Skeletal muscle tissue (tissue), 4 donors: ENCODE results near the gene GALNT18. TPM values are rescaled to one million over a fixed set of nuclear protein-coding genes. Genes with fewer than 3 reads are reported as not detected.

Experiments
- H3K27ac ChIP-seq: one replicate; pipeline ENCODE4 v1.7.0; 2013; ENCODE audit warnings: mild to moderate bottlenecking, low read depth, low read length, inconsistent platforms
- H3K27me3 ChIP-seq, 3 donors: one replicate each; pipeline ENCODE4 v1.7.0; 2013; ENCODE audit warnings: low read length in 3 of 3; ENCODE audit not compliant: control insufficient read depth in 3 of 3, insufficient read depth in 3 of 3
- H3K36me3 ChIP-seq, 3 donors: one replicate each; pipeline ENCODE4 v1.7.0; 2013; ENCODE audit warnings: low read length in 3 of 3; ENCODE audit not compliant: control insufficient read depth in 3 of 3, insufficient read depth in 3 of 3
- H3K4me1 ChIP-seq, 3 donors: one replicate each; pipeline ENCODE4 v1.7.0; 2013; ENCODE audit warnings: low read length in 3 of 3, mild to moderate bottlenecking in 3 of 3; ENCODE audit not compliant: control insufficient read depth in 3 of 3, insufficient read depth in 3 of 3
- H3K4me3 ChIP-seq, 3 donors: one replicate each; pipeline ENCODE4 v1.7.0; 2013; ENCODE audit warnings: low read length in 3 of 3
- H3K9ac ChIP-seq, 3 donors: one replicate each; pipeline ENCODE4 v1.7.0; 2013; ENCODE audit warnings: low read length in 3 of 3, mild to moderate bottlenecking in 3 of 3, moderate library complexity in 2 of 3, low read depth in 1 of 3
- H3K9me3 ChIP-seq, 3 donors: one replicate each; pipeline ENCODE4 v1.7.0; 2013; ENCODE audit warnings: low read length in 3 of 3; ENCODE audit not compliant: control insufficient read depth in 3 of 3
- total RNA-seq: library from RNA; depleted of rRNA; stranded (reverse); fragments of >200 nt; gene quantifications from one replicate; pipeline ENCODE4 v1.2.3, GENCODE V29; 2014
- donor health status: Osteomylitis.

The GALNT18 gene
- total RNA-seq, 1 donor from 2014 or later, result 9.4 TPM

DNA sequence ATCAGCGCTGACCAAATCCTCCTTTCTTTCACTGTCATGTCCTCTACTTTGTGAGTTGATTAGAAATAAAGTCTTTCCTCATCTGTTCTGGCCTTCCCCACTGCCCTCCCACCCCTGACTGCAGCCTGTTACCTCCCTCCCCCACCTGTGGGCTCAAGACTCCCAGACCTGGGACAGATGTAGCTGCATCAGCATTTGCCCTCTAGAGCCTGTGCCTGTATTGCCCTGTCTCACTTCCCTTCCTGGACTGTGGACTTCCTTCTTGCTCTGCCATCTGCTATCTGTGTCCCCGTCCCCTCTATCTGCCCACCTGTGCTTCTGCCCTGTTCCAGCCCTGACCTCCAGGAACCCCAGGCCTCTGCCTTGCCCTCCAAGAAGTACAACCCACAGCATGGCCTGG lies 122.5 kb downstream of the GALNT18 start:
- Histone ChIP-seq H3K9ac (no peak overlapping the region), H3K9me3 (no peaks in the 10 kb centered on the region), H3K4me3 (no peak overlapping the region), H3K27ac (no peak overlapping the region), H3K36me3 (no peaks in the 10 kb centered on the region), H3K27me3 (no peaks in the 10 kb centered on the region), H3K4me1 (peaks cover 6 to 15% (median 11%) of the 10 kb centered on the region in 3 donors)

DNA sequence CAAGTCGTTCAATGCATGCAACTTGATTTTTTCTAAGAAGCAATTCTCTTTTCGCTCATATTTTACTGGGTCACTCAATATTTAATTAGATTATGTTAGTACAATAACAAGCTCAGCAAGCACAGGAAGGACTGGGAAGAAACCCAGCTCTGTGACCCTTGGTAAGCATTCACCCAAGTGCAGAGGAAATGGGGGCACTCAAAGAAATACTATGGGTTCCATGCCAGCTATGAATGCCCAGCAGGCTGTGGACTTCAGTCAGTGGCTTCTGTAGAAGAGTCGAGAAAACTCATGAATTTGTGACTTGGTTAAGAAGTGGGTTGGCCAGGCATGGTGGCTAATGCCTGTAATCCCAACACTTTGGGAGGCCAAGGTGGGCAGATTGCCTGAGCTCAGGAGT lies 123.6 kb downstream of the GALNT18 start:
- peaks cover 6 to 15% (median 11%) of the 10 kb centered on the region in 3 donors for H3K4me1 ChIP-seq
- no peaks in the 10 kb centered on the region for H3K27me3 ChIP-seq
- H3K9ac ChIP-seq, result no peak overlapping the region
- no peak overlapping the region for H3K27ac ChIP-seq
- H3K36me3 ChIP-seq, result no peaks in the 10 kb centered on the region
- no peak overlapping the region for H3K4me3 ChIP-seq
- H3K9me3 ChIP-seq, result no peaks in the 10 kb centered on the region

DNA sequence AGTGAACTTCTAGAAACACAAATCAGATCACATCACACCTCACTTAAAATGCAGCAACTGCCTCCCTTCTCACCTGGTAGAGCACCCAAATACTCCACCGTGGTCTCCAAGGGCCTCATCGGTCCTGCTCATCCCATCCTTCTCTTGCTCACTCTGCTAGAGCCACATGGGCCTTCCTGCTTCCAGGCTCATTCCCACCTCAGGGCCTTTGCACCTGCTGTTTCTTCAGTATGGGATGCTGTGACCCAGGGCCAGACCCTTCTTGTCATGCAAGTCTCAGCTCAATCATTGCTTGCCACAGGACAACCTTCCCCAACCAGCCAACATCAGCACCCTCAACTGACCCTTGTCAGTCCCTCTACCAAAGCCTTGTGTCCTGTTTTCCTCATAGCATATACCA lies 124.9 kb downstream of the GALNT18 start:
- Histone ChIP-seq H3K4me1 (peaks cover 2 to 7% (median 3%) of the 10 kb centered on the region in 3 donors), H3K9me3 (no peaks in the 10 kb centered on the region), H3K27ac (no peak overlapping the region), H3K4me3 (no peak overlapping the region), H3K27me3 (no peaks in the 10 kb centered on the region), H3K36me3 (no peaks in the 10 kb centered on the region), H3K9ac (no peak overlapping the region)

DNA sequence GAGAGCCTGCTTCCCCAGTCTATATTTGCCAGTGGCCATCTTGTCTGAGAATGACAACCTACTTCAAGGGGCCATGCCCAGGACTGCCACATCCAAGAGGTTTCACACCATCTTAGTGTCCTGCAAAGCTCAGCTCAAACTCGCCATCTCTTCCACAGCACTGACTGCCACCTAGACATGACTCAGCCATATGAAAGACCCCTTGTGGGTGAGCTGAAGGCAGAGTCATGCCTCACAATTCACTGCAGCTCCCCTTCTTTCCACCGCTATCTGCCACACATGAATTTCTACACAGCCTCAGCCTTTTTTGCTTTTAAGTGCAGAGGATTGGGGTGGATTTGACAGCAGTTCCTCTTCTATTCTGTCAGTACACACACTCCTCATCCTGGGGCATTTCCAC lies 127.5 kb downstream of the GALNT18 start:
- Histone ChIP-seq H3K36me3 (no peaks in the 10 kb centered on the region), H3K9me3 (no peaks in the 10 kb centered on the region), H3K27me3 (no peaks in the 10 kb centered on the region), H3K9ac (no peak overlapping the region), H3K4me1 (peaks cover 0 to 8% (median under 1%) of the 10 kb centered on the region in 3 donors), H3K4me3 (no peak overlapping the region), H3K27ac (no peak overlapping the region)

DNA sequence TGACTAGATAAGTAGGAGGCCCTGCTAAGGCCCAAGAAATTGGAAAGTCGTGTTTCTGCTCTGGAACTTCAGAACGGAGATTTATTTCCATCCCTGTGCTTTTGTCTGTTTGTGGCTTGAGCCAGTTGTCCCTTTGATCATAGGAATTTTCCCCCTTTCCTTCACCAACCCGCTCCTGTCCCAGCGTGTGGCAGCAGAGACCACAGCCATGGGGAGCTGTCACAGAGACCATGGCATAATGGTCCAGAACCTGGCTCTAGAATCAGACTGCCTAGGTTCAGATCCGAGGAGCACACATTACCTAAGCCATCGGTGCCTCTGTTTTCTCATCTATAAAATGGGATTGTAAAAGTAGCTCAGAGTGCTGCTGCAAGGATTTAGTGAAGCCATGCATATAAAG lies 128.1 kb downstream of the GALNT18 start:
- H3K4me1 ChIP-seq, result peaks cover 0 to 8% (median 0%) of the 10 kb centered on the region in 3 donors
- H3K36me3 ChIP-seq, result no peaks in the 10 kb centered on the region
- no peak overlapping the region for H3K9ac ChIP-seq

DNA sequence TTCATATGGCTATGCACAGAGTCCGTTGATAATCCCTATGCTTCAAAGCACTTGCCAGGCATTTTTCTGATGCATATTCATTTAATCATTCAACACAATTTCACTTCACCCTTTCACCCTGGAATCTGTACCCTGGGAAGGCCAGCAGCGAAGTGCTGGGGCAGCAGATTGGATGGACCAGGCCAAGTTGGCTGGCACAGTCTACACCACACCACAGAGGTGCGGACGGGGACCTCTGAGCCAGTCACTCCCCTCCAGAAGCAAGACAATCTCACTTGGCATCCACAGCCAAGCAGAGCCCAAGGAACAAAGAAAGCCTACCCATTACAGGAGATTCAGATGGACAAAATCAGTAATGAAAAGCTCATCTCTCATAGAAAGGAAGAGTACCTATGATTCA lies 130.2 kb downstream of the GALNT18 start:
- H3K4me3 ChIP-seq, result no peak overlapping the region
- H3K9me3 ChIP-seq, result no peaks in the 10 kb centered on the region
- H3K36me3 ChIP-seq, result no peaks in the 10 kb centered on the region
- no peak overlapping the region for H3K27ac ChIP-seq
- peaks cover 0 to 8% (median 0%) of the 10 kb centered on the region in 3 donors for H3K4me1 ChIP-seq
- no peak overlapping the region for H3K9ac ChIP-seq
- H3K27me3 ChIP-seq, result no peaks in the 10 kb centered on the region

More for the DNA sequence above, 128.1 kb downstream of the GALNT18 start:
- Histone ChIP-seq H3K9me3 (no peaks in the 10 kb centered on the region), H3K27me3 (no peaks in the 10 kb centered on the region), H3K4me3 (no peak overlapping the region), H3K27ac (no peak overlapping the region)

DNA sequence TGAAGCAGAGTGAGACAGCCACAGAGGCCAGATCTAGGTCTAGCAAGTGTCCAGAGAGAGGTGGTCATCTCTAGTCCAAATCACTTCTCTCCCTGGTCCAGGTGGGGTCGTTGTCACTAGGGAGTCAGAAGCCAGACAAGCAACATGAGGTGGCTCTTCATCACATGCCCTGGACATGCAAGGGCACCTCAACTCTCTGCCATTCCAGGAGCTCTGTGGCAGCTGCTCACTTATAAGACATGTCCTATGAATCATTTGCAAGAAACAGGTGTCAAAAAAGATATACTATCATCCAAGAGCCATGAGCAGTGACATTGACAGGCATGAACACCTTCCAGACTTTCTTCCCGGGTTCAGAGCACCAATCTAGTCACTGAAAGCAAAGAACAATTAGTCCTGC lies 130.8 kb downstream of the GALNT18 start:
- H3K27ac ChIP-seq, result no peak overlapping the region
- H3K36me3 ChIP-seq, result no peaks in the 10 kb centered on the region
- H3K4me3 ChIP-seq, result no peak overlapping the region
- no peaks in the 10 kb centered on the region for H3K27me3 ChIP-seq
- peaks cover 0 to 8% (median 0%) of the 10 kb centered on the region in 3 donors for H3K4me1 ChIP-seq
- no peaks in the 10 kb centered on the region for H3K9me3 ChIP-seq
- no peak overlapping the region for H3K9ac ChIP-seq

DNA sequence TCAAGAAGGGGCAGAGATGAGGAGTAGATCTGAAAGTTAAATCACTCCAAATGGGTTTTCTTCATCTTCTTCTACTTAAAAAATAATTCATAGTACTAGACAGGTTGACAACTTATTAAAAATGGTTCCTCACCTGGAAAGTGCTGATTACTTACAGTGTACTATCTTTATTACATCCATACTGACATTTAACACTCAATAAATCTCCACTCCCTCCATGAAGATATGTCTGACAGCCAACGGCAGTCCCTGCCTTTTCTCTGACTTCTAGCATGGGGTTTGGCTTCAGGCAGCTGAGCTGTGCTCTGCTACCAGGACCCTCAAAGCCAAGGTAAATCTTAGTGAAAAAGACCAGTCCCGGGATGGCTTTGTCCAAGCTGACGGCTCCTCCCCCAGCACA lies 135.4 kb downstream of the GALNT18 start:
- Histone ChIP-seq H3K27me3 (peaks cover 0 to 3% (median 0%) of the 10 kb centered on the region in 3 donors), H3K27ac (no peak overlapping the region), H3K4me3 (no peak overlapping the region), H3K9ac (no peak overlapping the region), H3K9me3 (no peaks in the 10 kb centered on the region), H3K4me1 (peaks cover 0 to 8% (median 5%) of the 10 kb centered on the region in 3 donors), H3K36me3 (no peaks in the 10 kb centered on the region)

DNA sequence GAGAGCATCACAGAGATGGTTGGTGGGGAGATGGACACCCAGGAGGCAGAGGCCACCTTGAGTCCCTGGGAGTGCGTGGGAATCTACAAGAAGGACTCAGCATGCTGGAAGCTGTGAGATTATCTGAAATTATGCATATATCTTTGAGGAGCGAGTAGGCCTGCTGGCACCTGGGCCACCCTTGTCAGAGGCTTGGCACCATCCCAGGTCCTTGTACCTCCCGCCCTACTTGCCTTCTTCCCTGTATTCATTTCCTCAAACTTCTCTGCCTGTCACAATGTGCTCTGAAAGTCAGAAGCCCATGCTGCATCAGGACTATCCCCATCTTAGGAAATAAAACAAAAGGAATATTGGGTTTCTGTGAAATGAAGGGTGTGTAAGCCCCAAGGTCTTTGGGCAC lies 135.8 kb downstream of the GALNT18 start:
- H3K27me3 ChIP-seq, result peaks cover 0 to 3% (median 0%) of the 10 kb centered on the region in 3 donors
- H3K36me3 ChIP-seq, result no peaks in the 10 kb centered on the region
- H3K27ac ChIP-seq, result no peak overlapping the region
- peaks cover 0 to 6% (median 6%) of the 10 kb centered on the region in 3 donors for H3K4me1 ChIP-seq
- no peak overlapping the region for H3K9ac ChIP-seq
- no peak overlapping the region for H3K4me3 ChIP-seq
- H3K9me3 ChIP-seq, result no peaks in the 10 kb centered on the region

DNA sequence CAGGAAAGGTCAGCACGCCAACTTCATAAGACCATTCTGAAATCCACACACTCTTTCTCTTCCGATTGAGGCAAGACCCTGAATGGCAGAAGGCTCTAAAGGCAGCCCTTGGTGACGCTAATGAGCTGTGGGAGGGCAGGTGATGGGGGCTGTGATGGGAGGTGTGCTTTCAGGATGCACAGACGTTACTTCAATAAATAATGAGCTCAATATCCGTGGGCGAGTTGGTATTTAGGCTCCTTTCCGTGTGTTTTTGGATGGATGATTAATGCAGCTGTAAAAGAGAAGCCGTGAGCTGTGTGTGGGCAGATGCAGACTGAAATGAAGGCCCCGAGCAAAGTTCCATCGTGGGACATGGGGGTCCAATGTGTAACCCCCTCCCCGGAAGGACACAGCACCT lies 138.2 kb downstream of the GALNT18 start:
- Histone ChIP-seq H3K36me3 (no peaks in the 10 kb centered on the region), H3K27ac (no peak overlapping the region), H3K9me3 (no peaks in the 10 kb centered on the region), H3K4me1 (peaks cover 0 to 6% (median 0%) of the 10 kb centered on the region in 3 donors), H3K27me3 (peaks cover 0 to 3% (median 0%) of the 10 kb centered on the region in 3 donors), H3K9ac (no peak overlapping the region), H3K4me3 (no peak overlapping the region)
